MM.1S (cell line): ENCODE data around the gene ZFAND2B.

Experiments used
- CTCF ChIP-seq: fragments of 300-600 bp; sonication (generic); IDR thresholded peaks from 2 replicates; pipeline ENCODE4 v1.5.1; 2016; ENCODE audit warnings: antibody characterized with exemption, low read length, mixed read lengths
- EZH2phosphoT487 ChIP-seq: fragments of 300-600 bp; sonication (generic); IDR thresholded peaks from 2 replicates; pipeline ENCODE4 v1.6.1; 2018; ENCODE audit warnings: antibody characterized with exemption, low read length

GRCh38 chr2:219234331-219234730, 27.7 kb downstream of the ZFAND2B start:
- no peak for TF ChIP-seq EZH2phosphoT487
- TF ChIP-seq CTCF = no peak
